Measurements from ENCODE around the gene RDX. TPM values are rescaled to one million over a fixed set of nuclear protein-coding genes. Genes with fewer than 3 reads are reported as not detected.
"Not testable (repeated sequence)": the region's sequence is repeated elsewhere in the genome, so short reads cannot be mapped to it uniquely, and the experiment has no call there.

RDX gene
- total RNA-seq, 1 experiment from 2014 or later, result 58.9 TPM

GRCh38 chr11:110280595-110280994 is 15.8 kb downstream of the RDX start:
- DNase-seq (ENCODE audit: extremely low read depth, low read depth), result not testable (repeated sequence)

GRCh38 chr11:110279881-110280280 is 16.5 kb downstream of the RDX start:
- DNase-seq (ENCODE audit: extremely low read depth, low read depth), result no peak

GRCh38 chr11:110272919-110273318 is 23.5 kb downstream of the RDX start:
- DNase-seq (ENCODE audit: extremely low read depth, low read depth), result no peak

- DNase-seq (ENCODE audit: extremely low read depth, low read depth), result no peak
These were observed 26.4 kb downstream of the RDX start for GRCh38 chr11:110269996-110270395.

GRCh38 chr11:110268441-110268840 is 28.0 kb downstream of the RDX start:
- no peak for DNase-seq (ENCODE audit: extremely low read depth, low read depth)

GRCh38 chr11:110262072-110262403 is 34.4 kb downstream of the RDX start:
- DNase-seq (ENCODE audit: extremely low read depth, low read depth), result no peak

GRCh38 chr11:110261195-110262071 is 35.0 kb downstream of the RDX start:
- no peak for DNase-seq (ENCODE audit: extremely low read depth, low read depth)

GRCh38 chr11:110253525-110253924 is 42.9 kb downstream of the RDX start:
- DNase-seq (ENCODE audit: extremely low read depth, low read depth), result no peak

- peak; percentile 8 for DNase-seq (ENCODE audit: extremely low read depth, low read depth)
These were observed 44.6 kb downstream of the RDX start for GRCh38 chr11:110251836-110252235.

GRCh38 chr11:110250168-110250567 is 46.2 kb downstream of the RDX start:
- DNase-seq (ENCODE audit: extremely low read depth, low read depth), result no peak

GRCh38 chr11:110249766-110250165 is 46.6 kb downstream of the RDX start:
- no peak for DNase-seq (ENCODE audit: extremely low read depth, low read depth)

GRCh38 chr11:110249066-110249465 is 47.3 kb downstream of the RDX start:
- DNase-seq (ENCODE audit: extremely low read depth, low read depth), result peak; percentile 1

GRCh38 chr11:110243791-110244190 is 52.6 kb downstream of the RDX start:
- DNase-seq (ENCODE audit: extremely low read depth, low read depth), result no peak

GRCh38 chr11:110242746-110243145 is 53.7 kb downstream of the RDX start:
- DNase-seq (ENCODE audit: extremely low read depth, low read depth), result no peak

GRCh38 chr11:110242188-110242587 is 54.2 kb downstream of the RDX start:
- DNase-seq (ENCODE audit: extremely low read depth, low read depth), result no peak

- no peak for DNase-seq (ENCODE audit: extremely low read depth, low read depth)
These were observed 60.4 kb downstream of the RDX start for GRCh38 chr11:110235966-110236365.

GRCh38 chr11:110230377-110230776 is 66.0 kb downstream of the RDX start:
- no peak for DNase-seq (ENCODE audit: extremely low read depth, low read depth)

- DNase-seq (ENCODE audit: extremely low read depth, low read depth), result no peak
These were observed 77.2 kb downstream of the RDX start for GRCh38 chr11:110219006-110219785.

- DNase-seq (ENCODE audit: extremely low read depth, low read depth), result no peak
These were observed 78.5 kb downstream of the RDX start for GRCh38 chr11:110217936-110218335.

- DNase-seq (ENCODE audit: extremely low read depth, low read depth), result no peak
These were observed 79.1 kb downstream of the RDX start for GRCh38 chr11:110217223-110217877.

GRCh38 chr11:110209313-110209694 is 87.1 kb downstream of the RDX start:
- not testable (repeated sequence) for DNase-seq (ENCODE audit: extremely low read depth, low read depth)

All from NCI-H460 (cell line).